ENCODE measurements around the gene GPALPP1.
A peak's percentile ranks its signal among the peaks of the same experiment; 100 is the strongest.

Gene GPALPP1

DNA sequence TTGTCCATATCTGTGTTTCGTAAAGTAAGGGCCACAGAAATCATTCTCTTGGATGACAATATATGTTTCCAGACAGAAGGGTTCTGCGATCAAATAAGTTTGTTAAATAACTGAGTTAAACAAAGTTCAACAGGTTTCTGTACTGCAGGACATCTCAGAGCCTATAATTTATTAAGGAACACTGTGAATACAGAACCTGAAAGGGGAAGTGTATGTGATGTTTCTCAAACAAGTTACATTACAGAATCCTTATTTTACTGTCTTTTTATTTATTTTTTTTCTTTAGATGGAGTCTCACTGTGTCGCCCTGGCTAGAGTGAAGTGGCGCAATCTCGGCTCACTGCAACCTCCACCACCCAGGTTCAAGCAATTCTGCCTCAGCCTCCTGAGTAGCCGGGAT lies 75.6 kb downstream of the GPALPP1 start:
- no peak for DNase-seq

- DNase-seq, result peak; percentile 38
Observed at GRCh38 chr13:45068036-45069001, 79.0 kb downstream of the GPALPP1 start.

- no peak for DNase-seq
Observed at GRCh38 chr13:45073809-45074208, 84.5 kb downstream of the GPALPP1 start.

DNA sequence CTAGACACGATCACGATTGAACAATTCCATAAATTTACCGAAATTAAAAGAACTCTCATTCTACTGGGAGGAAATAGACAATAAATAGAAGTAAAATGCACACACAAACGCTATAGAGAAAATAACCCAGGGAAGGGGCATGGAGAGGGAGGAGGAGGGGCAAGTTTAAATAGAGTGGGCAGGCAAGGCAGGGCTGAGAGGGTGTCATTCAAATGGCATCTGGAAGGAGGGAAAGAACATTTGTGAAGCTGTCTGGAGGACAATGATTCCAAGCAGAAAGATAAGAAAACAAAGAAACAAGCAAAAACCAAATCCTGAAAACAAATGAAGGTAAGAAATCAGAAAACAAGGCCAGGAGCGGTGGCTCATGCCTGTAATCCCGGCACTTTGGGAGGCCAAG lies 85.4 kb downstream of the GPALPP1 start:
- no peak for DNase-seq

GRCh38 chr13:45078003-45078402 lies 88.7 kb downstream of the GPALPP1 start:
- no peak for DNase-seq

Data from NCI-H510A treated with DMSO at 0.1 percent for 48 hours (cell line).